ENCODE data around the gene UPK3B.

DNA sequence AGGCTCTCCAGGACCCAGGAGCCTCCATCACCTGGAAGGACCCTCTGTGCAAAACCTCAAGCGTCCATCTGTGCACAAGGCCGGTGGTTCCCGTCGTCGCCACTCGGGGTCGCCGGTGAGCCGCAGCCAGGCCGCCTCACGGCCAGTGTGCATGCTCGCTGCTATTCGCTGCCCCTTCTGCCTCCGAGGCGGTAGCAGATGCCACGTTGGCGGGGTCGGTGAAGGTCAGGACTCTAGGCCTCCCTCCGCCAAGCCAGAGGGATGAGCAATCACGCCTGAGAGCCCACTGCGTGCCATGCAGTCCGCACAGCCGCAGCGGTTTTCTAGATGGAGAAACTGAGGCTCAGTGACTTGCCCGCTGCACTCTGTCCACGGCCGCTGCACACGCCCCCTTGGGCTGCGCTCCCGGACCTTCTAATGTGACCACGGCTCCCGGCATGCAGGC is 5.7 kb downstream of the UPK3B start:
- TF ChIP-seq CTCF (IDR thresholded peaks at IDR 0.05; ENCODE audit: borderline replicate concordance, extremely low read depth, low read length, poor library complexity, severe bottlenecking) = peak; percentile 81
- no peak for TF ChIP-seq EZH2 (IDR thresholded peaks at IDR 0.05; ENCODE audit: borderline replicate concordance, low read depth, low read length, severe bottlenecking)

All from DND-41 (cell line).